ENCODE measurements around the gene OSBPL1A.

OSBPL1A gene

DNA sequence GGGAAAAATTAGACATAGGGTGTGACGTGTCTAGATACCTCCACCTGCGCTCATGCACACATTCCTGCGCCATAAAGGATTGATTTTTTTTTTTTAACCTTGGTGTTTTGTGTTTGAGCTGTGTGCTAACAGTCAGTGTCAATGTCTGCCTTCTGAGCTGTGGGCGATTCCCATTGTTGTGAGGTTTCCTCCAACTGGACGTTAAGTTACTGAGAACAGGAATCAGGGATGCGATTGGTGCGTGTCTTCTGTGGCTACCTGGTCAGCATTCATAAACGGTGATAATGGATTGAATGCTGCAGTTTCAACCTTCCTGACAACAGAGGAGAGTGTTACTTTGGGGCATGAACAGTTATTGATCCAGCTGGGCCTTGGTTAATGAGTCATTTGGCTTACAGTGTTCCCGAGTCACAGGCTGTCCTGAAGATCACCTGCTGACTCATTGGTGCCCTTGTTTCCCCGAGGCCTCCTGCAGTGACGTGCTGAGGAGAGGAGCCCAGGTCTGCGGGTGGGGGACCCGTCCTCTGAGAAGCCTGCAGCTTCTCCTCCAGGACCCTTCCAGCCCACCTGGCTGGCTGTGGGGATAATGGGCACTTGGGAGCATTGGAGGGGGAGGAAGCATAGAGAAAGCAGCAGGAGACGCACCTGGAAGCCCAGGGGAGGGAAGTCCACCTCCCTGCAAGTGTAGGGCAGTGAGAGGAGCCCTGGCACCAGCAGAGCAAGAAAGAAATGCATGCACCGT, 284.6 kb downstream of the OSBPL1A start:
- DNase-seq, result no peak

DNA sequence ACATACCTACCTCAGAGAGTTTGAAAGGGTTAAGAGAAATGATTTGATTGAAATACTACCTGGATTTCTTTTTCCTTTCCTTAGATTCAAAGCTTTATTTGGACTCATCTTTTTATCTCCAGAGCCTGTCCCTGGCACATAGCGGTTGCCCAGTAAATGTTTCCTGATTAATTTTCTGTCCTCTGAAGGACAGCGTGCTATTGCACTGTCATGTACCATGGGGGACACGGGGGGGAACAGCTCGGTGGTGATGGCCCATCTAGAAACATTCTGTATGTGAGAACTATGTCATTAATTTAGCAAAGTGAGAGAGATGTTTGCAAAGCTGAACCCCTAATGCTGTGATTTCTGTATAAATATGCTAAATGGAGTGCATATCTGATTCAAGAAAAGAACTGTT, 285.2 kb downstream of the OSBPL1A start:
- DNase-seq, result no peak

All from activated CD4-positive, CD25-positive, alpha-beta regulatory T cell treated with anti-CD3 and anti-CD28 coated beads, Interleukin-2, amount 50 U/mL, for 72 hours (primary cell).